ENCODE results near the gene KCNQ5.

Gene KCNQ5

DNA sequence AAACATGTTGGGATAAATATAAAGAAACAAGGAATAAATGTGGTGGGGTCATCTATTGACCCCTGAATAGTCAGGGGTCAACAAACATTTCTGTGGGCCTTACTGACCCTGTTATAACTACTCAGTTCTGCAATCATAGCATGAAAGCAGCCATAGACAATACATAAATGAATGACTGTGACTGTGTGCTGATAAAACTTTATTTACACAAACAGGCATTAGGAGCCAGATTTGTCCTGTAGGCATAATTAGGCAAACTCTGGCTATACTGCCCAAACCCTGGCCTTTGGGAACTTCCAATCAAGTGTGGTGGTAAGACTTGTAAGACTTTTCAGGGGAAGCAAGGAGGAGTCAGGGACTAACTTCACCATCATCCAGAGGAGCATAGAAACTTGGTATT, 380.7 kb downstream of the KCNQ5 start:
- no peak overlapping the region for H3K4me2 ChIP-seq (ENCODE audit: low read length)
- H3K9me3 ChIP-seq (ENCODE audit: insufficient read depth, low read length) = no peaks in the 10 kb centered on the region
- no peak overlapping the region for H3K4me3 ChIP-seq (ENCODE audit: low read length)
- H3K27me3 ChIP-seq (ENCODE audit: low read depth, low read length) = no peaks in the 10 kb centered on the region
- H3K4me1 ChIP-seq (ENCODE audit: low read length) = no peaks in the 10 kb centered on the region
- H2AFZ ChIP-seq (ENCODE audit: low read depth, low read length) = no peak overlapping the region
- peaks cover 4% of the 10 kb centered on the region for H3K36me3 ChIP-seq (replicated peaks; ENCODE audit: low read depth, low read length)
- H3K27ac ChIP-seq (ENCODE audit: low read length) = no peak overlapping the region
- H4K20me1 ChIP-seq (ENCODE audit: insufficient read depth, low read length) = no peaks in the 10 kb centered on the region
- TF ChIP-seq, protein P1, sequence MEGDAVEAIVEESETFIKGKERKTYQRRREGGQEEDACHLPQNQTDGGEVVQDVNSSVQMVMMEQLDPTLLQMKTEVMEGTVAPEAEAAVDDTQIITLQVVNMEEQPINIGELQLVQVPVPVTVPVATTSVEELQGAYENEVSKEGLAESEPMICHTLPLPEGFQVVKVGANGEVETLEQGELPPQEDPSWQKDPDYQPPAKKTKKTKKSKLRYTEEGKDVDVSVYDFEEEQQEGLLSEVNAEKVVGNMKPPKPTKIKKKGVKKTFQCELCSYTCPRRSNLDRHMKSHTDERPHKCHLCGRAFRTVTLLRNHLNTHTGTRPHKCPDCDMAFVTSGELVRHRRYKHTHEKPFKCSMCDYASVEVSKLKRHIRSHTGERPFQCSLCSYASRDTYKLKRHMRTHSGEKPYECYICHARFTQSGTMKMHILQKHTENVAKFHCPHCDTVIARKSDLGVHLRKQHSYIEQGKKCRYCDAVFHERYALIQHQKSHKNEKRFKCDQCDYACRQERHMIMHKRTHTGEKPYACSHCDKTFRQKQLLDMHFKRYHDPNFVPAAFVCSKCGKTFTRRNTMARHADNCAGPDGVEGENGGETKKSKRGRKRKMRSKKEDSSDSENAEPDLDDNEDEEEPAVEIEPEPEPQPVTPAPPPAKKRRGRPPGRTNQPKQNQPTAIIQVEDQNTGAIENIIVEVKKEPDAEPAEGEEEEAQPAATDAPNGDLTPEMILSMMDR (IDR thresholded peaks at IDR 0.05; ENCODE audit: low read depth, low read length) = no peak
- no peak for TF ChIP-seq EZH2phosphoT487 (IDR thresholded peaks at IDR 0.05; ENCODE audit: low read depth)
- no peaks in the 10 kb centered on the region for H3K79me2 ChIP-seq (ENCODE audit: low read length)
- no peak overlapping the region for H3K9ac ChIP-seq (ENCODE audit: low read length)

DNA sequence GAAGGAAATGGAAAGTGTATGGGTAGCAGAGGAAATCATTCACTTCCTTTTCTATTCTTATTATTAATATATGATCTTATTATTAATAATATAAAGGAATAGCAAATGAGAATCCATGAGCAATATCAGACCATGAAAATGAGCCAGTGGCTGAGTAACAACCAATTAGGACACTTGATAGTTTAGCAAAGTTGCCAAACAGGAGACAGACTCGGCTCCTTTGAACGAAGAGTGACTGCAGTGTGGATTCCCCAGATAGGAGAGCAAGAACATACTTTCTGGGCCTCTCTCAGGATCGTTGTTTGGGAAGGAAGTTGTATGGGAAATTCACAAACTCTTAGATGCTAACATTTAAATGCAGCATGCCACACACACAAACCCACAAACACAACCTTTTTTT, 381.4 kb downstream of the KCNQ5 start:
- H3K4me1 ChIP-seq (ENCODE audit: low read length) = no peaks in the 10 kb centered on the region
- no peak overlapping the region for H2AFZ ChIP-seq (ENCODE audit: low read depth, low read length)
- no peak overlapping the region for H3K4me3 ChIP-seq (ENCODE audit: low read length)
- H4K20me1 ChIP-seq (ENCODE audit: insufficient read depth, low read length) = no peaks in the 10 kb centered on the region
- no peaks in the 10 kb centered on the region for H3K79me2 ChIP-seq (ENCODE audit: low read length)
- H3K27ac ChIP-seq (ENCODE audit: low read length) = no peak overlapping the region
- H3K4me2 ChIP-seq (ENCODE audit: low read length) = no peak overlapping the region
- H3K9me3 ChIP-seq (ENCODE audit: insufficient read depth, low read length) = no peaks in the 10 kb centered on the region
- H3K36me3 ChIP-seq (replicated peaks; ENCODE audit: low read depth, low read length) = peaks cover 8% of the 10 kb centered on the region
- no peak overlapping the region for H3K9ac ChIP-seq (ENCODE audit: low read length)
- H3K27me3 ChIP-seq (ENCODE audit: low read depth, low read length) = no peaks in the 10 kb centered on the region
- no peak for TF ChIP-seq EZH2phosphoT487 (IDR thresholded peaks at IDR 0.05; ENCODE audit: low read depth)
- TF ChIP-seq, protein P1 (IDR thresholded peaks at IDR 0.05; ENCODE audit: low read depth, low read length) = no peak

DNA sequence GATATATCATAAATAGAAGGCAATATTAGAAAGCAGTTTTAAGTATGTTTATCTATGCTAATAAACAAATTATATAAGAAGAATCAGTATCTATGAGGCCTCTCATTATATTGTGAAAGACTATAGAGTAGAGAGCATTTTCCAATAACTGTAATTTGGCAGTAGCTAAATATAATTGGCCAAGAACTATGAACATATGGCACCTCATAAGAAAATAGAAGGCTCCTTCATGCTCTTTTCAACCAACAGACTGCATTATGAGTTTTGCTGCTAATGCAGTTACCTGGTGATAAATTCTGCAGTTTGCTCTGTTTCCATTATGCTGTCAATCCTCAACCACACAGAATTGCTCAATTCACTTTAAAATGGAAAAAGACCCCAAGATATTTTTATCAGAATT, 382.4 kb downstream of the KCNQ5 start:
- Histone ChIP-seq H3K27ac (ENCODE audit: low read length) (no peak overlapping the region), H3K27me3 (ENCODE audit: low read depth, low read length) (no peaks in the 10 kb centered on the region), H3K4me1 (ENCODE audit: low read length) (no peaks in the 10 kb centered on the region), H3K36me3 (replicated peaks; ENCODE audit: low read depth, low read length) (peaks cover 8% of the 10 kb centered on the region), H3K9ac (ENCODE audit: low read length) (no peak overlapping the region), H2AFZ (ENCODE audit: low read depth, low read length) (no peak overlapping the region), H3K4me2 (ENCODE audit: low read length) (no peak overlapping the region), H4K20me1 (ENCODE audit: insufficient read depth, low read length) (no peaks in the 10 kb centered on the region), H3K79me2 (ENCODE audit: low read length) (no peaks in the 10 kb centered on the region), H3K4me3 (ENCODE audit: low read length) (no peak overlapping the region), H3K9me3 (ENCODE audit: insufficient read depth, low read length) (no peaks in the 10 kb centered on the region)
- TF ChIP-seq, protein P1 (IDR thresholded peaks at IDR 0.05; ENCODE audit: low read depth, low read length) = no peak
- TF ChIP-seq EZH2phosphoT487 (IDR thresholded peaks at IDR 0.05; ENCODE audit: low read depth) = no peak

DNA sequence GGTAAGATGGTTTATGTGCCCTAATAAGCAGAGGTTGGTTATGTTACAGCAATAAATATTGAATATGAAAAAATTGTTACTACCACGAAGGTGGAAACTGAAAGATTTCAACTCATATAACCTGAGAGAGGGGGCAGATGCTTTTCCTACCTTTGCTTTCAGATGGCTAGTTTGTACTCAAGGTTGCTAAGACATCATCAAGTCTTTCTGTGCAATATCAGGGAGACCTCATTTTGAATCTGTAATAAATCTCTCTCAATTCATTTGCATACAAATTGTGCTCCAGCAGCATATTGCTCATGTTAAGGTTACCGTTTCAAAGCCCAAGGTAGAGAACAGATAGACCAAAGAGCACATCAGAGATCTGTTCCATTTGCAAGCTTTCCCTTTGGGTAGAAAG, 383.0 kb downstream of the KCNQ5 start:
- Histone ChIP-seq H3K27ac (ENCODE audit: low read length) (no peak overlapping the region), H3K9ac (ENCODE audit: low read length) (no peak overlapping the region), H3K4me3 (ENCODE audit: low read length) (no peak overlapping the region), H3K4me2 (ENCODE audit: low read length) (no peak overlapping the region), H3K79me2 (ENCODE audit: low read length) (no peaks in the 10 kb centered on the region), H3K4me1 (ENCODE audit: low read length) (no peaks in the 10 kb centered on the region), H3K9me3 (ENCODE audit: insufficient read depth, low read length) (no peaks in the 10 kb centered on the region), H2AFZ (ENCODE audit: low read depth, low read length) (no peak overlapping the region), H3K36me3 (replicated peaks; ENCODE audit: low read depth, low read length) (peaks cover 8% of the 10 kb centered on the region), H4K20me1 (ENCODE audit: insufficient read depth, low read length) (no peaks in the 10 kb centered on the region), H3K27me3 (ENCODE audit: low read depth, low read length) (no peaks in the 10 kb centered on the region)
- no peak for TF ChIP-seq EZH2phosphoT487 (IDR thresholded peaks at IDR 0.05; ENCODE audit: low read depth)
- TF ChIP-seq, protein P1 (IDR thresholded peaks at IDR 0.05; ENCODE audit: low read depth, low read length) = no peak
